LNCaP clone FGC (cell line): ENCODE data around the gene DCN.

ENCODE experiments used
- DNase-seq: peaks from one replicate; pipeline ENCODE4 v3.0.0-alpha.2; 2011; ENCODE audit warnings: low read depth
- H3K4me3 ChIP-seq: 2 replicates; pipeline ENCODE4 v1.5.1; 2011; ENCODE audit warnings: mild to moderate bottlenecking, low read depth, low read length, control low read depth
- CTCF ChIP-seq: IDR thresholded peaks from 2 replicates; pipeline ENCODE4 v1.5.1; 2012; ENCODE audit warnings: mild to moderate bottlenecking; ENCODE audit not compliant: control insufficient read depth, insufficient read depth; ENCODE audit errors: extremely low read depth

Gene DCN

GRCh38 chr12:91133871-91134270 lies 48.7 kb downstream of the DCN start:
- no peak for TF ChIP-seq CTCF
- no peak overlapping the region for H3K4me3 ChIP-seq
- DNase-seq = no peak

DNA sequence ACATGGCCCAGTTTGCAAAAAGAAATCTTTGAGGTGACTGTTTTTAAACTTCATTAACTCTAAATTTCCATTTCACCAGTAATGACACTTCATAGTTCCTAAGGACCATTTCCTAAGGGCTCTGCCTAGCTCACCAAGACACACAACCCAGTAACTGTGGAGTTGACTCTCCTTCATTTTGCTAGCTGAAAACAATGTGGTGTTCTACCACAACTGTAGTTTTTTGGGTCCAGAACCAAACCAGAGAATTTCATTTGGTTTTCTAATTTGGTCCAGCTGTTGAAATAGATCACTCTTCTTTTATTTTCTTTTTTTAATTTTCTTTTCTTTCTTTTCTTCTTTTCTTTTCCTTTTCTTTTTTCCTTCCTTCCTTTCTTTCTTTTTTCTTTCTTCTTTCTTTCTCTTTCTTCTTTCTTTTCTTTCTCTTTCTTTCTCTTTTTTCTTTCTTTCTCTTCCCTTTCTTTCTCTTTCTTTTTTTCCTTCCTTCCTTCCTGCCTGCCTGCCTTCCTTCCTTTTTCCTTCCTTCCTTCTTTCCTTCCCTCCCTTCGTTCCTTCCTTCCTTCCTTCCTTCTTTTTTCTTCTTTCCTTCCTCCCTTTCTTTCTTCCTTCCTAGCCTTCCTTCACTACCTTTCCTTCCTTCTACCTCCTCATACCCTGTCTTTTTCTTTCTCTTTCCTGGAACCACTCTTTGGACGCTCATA lies 52.8 kb downstream of the DCN start:
- no peak overlapping the region for H3K4me3 ChIP-seq
- no peak for TF ChIP-seq CTCF
- no peak for DNase-seq

DNA sequence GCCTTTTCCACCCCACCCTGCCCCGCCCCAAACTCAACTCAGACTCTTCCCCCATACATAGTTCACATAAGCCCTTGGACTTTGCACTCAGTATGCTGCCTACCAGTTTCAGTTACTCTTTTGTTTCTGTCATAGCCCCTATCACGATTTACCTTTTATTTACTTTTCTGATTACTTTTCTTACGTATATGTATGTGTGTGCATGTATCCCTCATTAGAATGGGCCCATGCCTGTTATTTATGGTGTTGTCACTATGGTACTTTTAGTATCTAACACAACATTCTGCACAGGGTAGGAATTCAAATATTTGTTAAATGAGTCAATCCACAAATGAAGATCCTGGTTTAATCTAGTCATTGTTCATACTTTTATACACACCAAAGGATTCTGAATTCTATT lies 54.9 kb downstream of the DCN start:
- no peak overlapping the region for H3K4me3 ChIP-seq
- DNase-seq = no peak
- TF ChIP-seq CTCF = no peak

DNA sequence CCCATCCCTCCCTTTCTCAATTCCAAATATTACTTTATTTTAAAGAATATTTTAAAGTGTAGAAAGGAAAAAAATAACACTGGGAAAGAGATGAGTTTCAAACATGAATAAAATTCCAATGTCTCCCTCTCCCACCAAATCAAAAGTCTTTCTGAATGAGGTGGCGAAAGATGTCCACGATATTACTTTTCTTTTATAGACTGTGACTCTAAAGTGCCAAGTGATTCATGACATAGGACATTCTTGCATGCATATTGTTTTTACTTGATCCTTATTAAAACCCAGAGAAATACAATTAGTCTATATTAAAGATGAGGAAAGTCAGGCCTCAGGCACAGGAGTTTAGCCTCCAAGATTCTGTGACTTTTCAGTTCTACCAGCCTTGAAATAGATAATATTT lies 55.3 kb downstream of the DCN start:
- TF ChIP-seq CTCF = no peak
- DNase-seq = no peak
- H3K4me3 ChIP-seq = no peak overlapping the region

- H3K4me3 ChIP-seq = no peak overlapping the region
- no peak for DNase-seq
- no peak for TF ChIP-seq CTCF
Observed at GRCh38 chr12:91126516-91126915, 56.1 kb downstream of the DCN start.

- TF ChIP-seq CTCF = no peak
- H3K4me3 ChIP-seq = no peak overlapping the region
- DNase-seq = no peak
Observed at GRCh38 chr12:91123236-91123916, 59.2 kb downstream of the DCN start.
